OCI-LY1 (cell line): ENCODE results near the gene ZNF143.

Experiments used
- CTCF ChIP-seq: fragments of 200-600 bp; sonication (generic), shearing (Covaris generic); IDR thresholded peaks from 2 replicates; pipeline ENCODE4 v1.5.1; 2017; ENCODE audit warnings: mild to moderate bottlenecking, antibody characterized with exemption, low read length, moderate library complexity, mixed read lengths
- EZH2 ChIP-seq: fragments of 200-600 bp; sonication (generic), shearing (Covaris generic); IDR thresholded peaks from 2 replicates; pipeline ENCODE4 v1.8.0; 2017; ENCODE audit warnings: borderline replicate concordance, mixed run types, mild to moderate bottlenecking, antibody characterized with exemption, low read length, moderate library complexity, mixed read lengths

GRCh38 chr11:9571071-9571762, 110.4 kb downstream of the ZNF143 start:
- no peak for TF ChIP-seq EZH2
- no peak for TF ChIP-seq CTCF
